SK-N-SH (cell line): Measurements from ENCODE around the gene LLGL1.

Source experiments
- CHD2 ChIP-seq: fragments of 150-350 bp; IDR thresholded peaks from 2 replicates; pipeline ENCODE4 v1.6.1; 2018; ENCODE audit warnings: low read length; ENCODE audit not compliant: partially characterized antibody
- EP300 ChIP-seq, 2 experiments: IDR thresholded peaks; 2 replicates each; pipeline versions ENCODE4 v1.4.0 to v1.6.1; 2012; ENCODE audit warnings: borderline replicate concordance in 1 of 2, low read depth in 1 of 2, low read length in 1 of 2
- EZH2phosphoT487 ChIP-seq: fragments of 200-600 bp; sonication (generic); IDR thresholded peaks from 2 replicates; pipeline ENCODE4 v1.6.1; 2017; ENCODE audit warnings: low read depth, mixed run types, mild to moderate bottlenecking, antibody characterized with exemption, moderate library complexity, borderline replicate concordance
- MXI1 ChIP-seq: IDR thresholded peaks from 2 replicates; pipeline ENCODE4 v1.6.1; 2012; ENCODE audit warnings: mild to moderate bottlenecking, low read depth, low read length, improper control_type of control experiment
- NFIC ChIP-seq: IDR thresholded peaks from 2 replicates; pipeline ENCODE4 v1.4.0; 2012; ENCODE audit warnings: borderline replicate concordance
- POLR2AphosphoS5 ChIP-seq: IDR thresholded peaks from 2 replicates; pipeline ENCODE4 v1.6.1; 2012; ENCODE audit warnings: low read depth, low read length
- RAD21 ChIP-seq: IDR thresholded peaks from 2 replicates; pipeline ENCODE4 v1.6.1; 2012; ENCODE audit warnings: mild to moderate bottlenecking, low read length
- TAF1 ChIP-seq: IDR thresholded peaks from 2 replicates; pipeline ENCODE4 v1.6.1; 2012; ENCODE audit warnings: low read depth, mild to moderate bottlenecking, low read length, moderate library complexity, borderline replicate concordance
- TCF12 ChIP-seq: IDR thresholded peaks from 2 replicates; pipeline ENCODE4 v1.4.0; 2012
- USF2 ChIP-seq: fragments of 150-350 bp; IDR thresholded peaks from 2 replicates; pipeline ENCODE4 v1.6.1; 2017; ENCODE audit warnings: antibody characterized with exemption, low read length, low read depth, borderline replicate concordance
- TF ChIP-seq, protein P1 (sequence below): fragments of 200-600 bp; sonication (generic); IDR thresholded peaks from 2 replicates; pipeline ENCODE4 v1.6.1; 2017; ENCODE audit warnings: antibody characterized with exemption, mild to moderate bottlenecking, moderate library complexity
- TF ChIP-seq, protein P2 (sequence below): IDR thresholded peaks from 2 replicates; pipeline ENCODE4 v1.4.0; 2012; ENCODE audit warnings: low read depth, borderline replicate concordance
- TF ChIP-seq, protein P3 (sequence below): IDR thresholded peaks from 2 replicates; pipeline ENCODE4 v1.6.1; 2012; ENCODE audit warnings: mild to moderate bottlenecking, low read depth, low read length, moderate library complexity

- no peak for TF ChIP-seq TAF1
- TF ChIP-seq, protein P1, sequence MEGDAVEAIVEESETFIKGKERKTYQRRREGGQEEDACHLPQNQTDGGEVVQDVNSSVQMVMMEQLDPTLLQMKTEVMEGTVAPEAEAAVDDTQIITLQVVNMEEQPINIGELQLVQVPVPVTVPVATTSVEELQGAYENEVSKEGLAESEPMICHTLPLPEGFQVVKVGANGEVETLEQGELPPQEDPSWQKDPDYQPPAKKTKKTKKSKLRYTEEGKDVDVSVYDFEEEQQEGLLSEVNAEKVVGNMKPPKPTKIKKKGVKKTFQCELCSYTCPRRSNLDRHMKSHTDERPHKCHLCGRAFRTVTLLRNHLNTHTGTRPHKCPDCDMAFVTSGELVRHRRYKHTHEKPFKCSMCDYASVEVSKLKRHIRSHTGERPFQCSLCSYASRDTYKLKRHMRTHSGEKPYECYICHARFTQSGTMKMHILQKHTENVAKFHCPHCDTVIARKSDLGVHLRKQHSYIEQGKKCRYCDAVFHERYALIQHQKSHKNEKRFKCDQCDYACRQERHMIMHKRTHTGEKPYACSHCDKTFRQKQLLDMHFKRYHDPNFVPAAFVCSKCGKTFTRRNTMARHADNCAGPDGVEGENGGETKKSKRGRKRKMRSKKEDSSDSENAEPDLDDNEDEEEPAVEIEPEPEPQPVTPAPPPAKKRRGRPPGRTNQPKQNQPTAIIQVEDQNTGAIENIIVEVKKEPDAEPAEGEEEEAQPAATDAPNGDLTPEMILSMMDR, result no peak
- no peak for TF ChIP-seq POLR2AphosphoS5
- no peak for TF ChIP-seq RAD21
- no peak for TF ChIP-seq NFIC
- no peak for TF ChIP-seq CHD2
- no peak for TF ChIP-seq MXI1
- no peak for TF ChIP-seq USF2
- TF ChIP-seq, protein P2, sequence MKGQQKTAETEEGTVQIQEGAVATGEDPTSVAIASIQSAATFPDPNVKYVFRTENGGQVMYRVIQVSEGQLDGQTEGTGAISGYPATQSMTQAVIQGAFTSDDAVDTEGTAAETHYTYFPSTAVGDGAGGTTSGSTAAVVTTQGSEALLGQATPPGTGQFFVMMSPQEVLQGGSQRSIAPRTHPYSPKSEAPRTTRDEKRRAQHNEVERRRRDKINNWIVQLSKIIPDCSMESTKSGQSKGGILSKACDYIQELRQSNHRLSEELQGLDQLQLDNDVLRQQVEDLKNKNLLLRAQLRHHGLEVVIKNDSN, result no peak
- no peak for TF ChIP-seq EZH2phosphoT487
- no peak for TF ChIP-seq EP300 (IDR thresholded peaks at IDR 0.05; ENCODE audit: borderline replicate concordance in 1 of 2, low read depth in 1 of 2, low read length in 1 of 2)
- no peak for TF ChIP-seq TCF12
- TF ChIP-seq, protein P3, sequence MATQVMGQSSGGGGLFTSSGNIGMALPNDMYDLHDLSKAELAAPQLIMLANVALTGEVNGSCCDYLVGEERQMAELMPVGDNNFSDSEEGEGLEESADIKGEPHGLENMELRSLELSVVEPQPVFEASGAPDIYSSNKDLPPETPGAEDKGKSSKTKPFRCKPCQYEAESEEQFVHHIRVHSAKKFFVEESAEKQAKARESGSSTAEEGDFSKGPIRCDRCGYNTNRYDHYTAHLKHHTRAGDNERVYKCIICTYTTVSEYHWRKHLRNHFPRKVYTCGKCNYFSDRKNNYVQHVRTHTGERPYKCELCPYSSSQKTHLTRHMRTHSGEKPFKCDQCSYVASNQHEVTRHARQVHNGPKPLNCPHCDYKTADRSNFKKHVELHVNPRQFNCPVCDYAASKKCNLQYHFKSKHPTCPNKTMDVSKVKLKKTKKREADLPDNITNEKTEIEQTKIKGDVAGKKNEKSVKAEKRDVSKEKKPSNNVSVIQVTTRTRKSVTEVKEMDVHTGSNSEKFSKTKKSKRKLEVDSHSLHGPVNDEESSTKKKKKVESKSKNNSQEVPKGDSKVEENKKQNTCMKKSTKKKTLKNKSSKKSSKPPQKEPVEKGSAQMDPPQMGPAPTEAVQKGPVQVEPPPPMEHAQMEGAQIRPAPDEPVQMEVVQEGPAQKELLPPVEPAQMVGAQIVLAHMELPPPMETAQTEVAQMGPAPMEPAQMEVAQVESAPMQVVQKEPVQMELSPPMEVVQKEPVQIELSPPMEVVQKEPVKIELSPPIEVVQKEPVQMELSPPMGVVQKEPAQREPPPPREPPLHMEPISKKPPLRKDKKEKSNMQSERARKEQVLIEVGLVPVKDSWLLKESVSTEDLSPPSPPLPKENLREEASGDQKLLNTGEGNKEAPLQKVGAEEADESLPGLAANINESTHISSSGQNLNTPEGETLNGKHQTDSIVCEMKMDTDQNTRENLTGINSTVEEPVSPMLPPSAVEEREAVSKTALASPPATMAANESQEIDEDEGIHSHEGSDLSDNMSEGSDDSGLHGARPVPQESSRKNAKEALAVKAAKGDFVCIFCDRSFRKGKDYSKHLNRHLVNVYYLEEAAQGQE, result no peak
Observed at GRCh38 chr17:18238299-18238698, 12.9 kb downstream of the LLGL1 start.
